HEK293T (cell line): ENCODE data around the gene TRABD2B.

Experiments used
- BHLHE40 ChIP-seq: fragments of 450-650 bp; IDR thresholded peaks from 2 replicates; pipeline ENCODE4 v1.6.1; 2016; ENCODE audit warnings: mild to moderate bottlenecking, moderate library complexity, borderline replicate concordance
- HDGF ChIP-seq: fragments of 450-650 bp; IDR thresholded peaks from 2 replicates; pipeline ENCODE4 v1.6.1; 2017; ENCODE audit warnings: antibody characterized with exemption, borderline replicate concordance

- no peak for TF ChIP-seq BHLHE40
- no peak for TF ChIP-seq HDGF
Measured at GRCh38 chr1:48026701-48027532, 29.7 kb upstream of the TRABD2B start.
